ENCODE results near the gene BUB1B.
"Not testable (repeated sequence)": the region's sequence is repeated elsewhere in the genome, so short reads cannot be mapped to it uniquely, and the experiment has no call there.

The BUB1B gene

GRCh38 chr15:40135846-40136450 lies 24.9 kb upstream of the BUB1B start:
- not testable (repeated sequence) for DNase-seq

DNA sequence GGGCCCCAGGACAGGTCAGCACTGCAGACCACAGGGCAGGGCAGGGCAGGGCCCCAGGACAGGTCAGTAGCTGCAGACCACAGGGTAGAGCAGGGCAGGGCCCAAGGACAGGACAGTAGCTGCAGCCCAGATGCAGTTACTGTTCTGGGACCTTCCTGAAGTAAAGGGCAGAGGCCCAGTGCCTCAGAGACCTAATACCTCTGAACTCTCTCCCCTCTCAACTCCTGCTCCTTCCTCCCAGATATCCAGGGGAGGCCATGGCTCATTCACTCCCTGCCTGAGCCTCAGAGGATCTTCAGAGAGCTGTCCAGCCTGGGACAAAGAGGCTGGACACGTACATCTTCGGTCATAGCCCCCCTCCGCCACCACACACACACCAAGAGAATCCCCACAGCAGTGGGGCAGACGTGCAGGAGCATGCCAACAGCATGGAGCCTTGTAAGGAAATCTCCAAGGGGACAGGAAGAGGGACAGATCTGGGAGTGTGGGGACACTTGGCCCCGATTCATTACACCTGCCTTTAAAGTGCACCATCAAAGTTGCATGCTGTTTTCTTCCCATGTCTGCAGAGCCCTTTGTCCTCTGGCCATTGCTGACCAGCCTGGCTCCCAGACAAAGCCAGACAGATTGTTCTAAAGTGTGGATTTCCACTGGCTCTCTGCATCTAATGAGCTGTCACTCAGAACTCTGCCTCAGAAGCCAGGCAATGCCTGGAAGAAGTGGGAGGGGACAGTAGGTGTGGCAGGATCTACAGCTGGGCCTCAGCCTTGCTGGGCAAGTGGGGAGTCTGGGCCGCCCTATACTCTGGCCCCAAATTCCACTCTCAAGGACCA lies 24.2 kb upstream of the BUB1B start:
- DNase-seq: no peak

DNA sequence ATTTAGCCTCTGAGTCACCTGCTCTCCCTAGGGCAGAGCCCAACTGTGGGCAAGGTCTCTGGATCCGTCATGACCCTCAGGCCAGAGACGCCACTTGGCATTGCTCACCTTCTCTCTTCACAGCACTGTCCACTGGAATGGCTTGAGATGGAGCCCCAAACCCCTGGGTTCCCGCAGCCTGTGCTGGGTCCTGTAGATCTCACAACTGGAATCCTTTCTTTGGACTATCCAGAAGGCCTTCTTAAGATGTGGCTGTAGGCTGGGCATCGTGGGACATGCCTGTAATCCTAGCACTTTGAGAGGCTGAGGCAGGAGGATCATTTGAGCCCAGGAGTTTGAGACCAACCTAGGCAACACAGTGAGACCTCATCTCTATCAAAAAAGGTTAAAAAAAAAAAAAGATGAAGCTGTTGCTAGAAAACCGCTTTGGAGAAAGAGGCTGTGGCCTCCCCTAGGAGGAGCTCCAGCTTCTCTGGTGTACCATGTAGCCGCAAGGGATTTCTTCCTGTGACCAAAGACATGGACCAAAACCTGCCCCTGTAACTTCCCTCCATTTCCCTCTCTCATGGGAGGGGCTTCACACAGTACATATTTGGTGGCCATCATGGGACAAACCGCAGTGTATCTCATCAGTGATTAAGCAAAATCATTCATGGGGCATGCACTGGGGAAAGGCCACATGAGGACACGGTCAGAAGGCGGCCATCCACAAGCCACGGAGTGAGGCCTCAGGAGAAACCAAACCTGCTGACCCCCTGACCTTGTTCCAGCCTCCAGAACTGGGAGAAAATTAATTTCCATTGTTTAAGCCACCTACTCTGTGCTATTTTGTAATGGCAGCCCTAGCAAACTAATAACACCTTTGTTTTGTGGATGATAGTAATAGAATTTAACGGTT lies 23.3 kb upstream of the BUB1B start:
- DNase-seq: no peak

DNA sequence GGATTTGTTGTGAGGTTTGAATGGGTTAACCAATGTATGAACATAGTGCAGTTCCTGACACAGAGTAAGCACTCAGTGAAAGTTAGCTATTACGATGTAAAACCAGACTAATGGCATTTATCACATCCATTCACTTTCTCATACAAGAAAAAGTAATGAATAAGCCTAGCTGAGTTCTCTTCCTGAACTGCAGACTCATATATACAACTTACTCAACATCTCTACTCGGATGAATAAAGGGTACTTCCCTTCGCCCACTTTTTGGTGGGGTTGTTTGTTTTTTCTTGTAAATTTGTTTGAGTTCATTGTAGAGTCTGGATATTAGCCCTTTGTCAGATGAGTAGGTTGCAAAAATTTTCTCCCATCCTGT lies 22.7 kb upstream of the BUB1B start:
- not testable (repeated sequence) for DNase-seq

GRCh38 chr15:40142428-40142827 lies 18.4 kb upstream of the BUB1B start:
- no peak for DNase-seq

DNA sequence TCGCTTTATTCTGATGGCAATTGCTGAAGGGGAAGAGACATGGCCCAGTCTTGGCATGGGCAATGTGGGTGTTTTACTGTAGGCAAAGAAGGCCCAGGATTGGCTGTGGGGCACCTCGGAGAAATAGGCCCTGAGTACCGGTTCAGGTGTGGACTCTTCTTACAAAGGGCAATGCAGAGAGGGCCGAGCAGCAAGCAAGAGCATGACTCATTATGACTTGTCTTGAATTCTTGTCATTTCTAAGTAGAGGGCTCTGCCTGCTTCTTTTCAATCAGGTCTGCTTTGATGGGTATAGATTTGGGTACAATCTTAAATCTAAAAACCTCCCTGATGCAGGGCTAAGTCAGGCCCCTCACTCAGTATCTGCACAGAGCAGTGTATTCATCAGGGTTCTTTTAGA lies 14.8 kb upstream of the BUB1B start:
- no peak for DNase-seq

DNA sequence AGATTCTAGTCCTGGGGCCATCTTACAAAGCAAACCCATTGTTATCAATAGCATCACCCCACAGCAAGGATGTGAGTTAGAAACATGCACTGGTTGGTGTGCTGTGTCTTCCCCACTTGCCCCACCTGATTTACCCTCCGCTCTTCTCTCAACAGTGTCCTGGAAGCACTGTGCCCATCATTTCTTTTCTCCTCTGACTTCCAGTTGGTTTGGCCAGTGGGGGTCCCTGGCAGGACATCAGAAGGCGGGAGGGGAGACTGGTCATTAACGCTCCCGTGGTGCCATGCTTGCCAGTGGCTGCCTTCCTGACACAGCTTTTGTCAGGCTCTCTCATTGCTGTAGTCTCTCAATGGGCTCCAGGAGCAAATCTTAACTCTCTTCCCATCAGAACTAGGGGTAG lies 11.5 kb upstream of the BUB1B start:
- DNase-seq: no peak

- peak in 14 of 58 donors; percentile 1 to 48 (median 6) for DNase-seq
These were observed 10.5 kb upstream of the BUB1B start for GRCh38 chr15:40150163-40150925.

- no peak for DNase-seq
These were observed 9.4 kb upstream of the BUB1B start for GRCh38 chr15:40151499-40151898.

DNA sequence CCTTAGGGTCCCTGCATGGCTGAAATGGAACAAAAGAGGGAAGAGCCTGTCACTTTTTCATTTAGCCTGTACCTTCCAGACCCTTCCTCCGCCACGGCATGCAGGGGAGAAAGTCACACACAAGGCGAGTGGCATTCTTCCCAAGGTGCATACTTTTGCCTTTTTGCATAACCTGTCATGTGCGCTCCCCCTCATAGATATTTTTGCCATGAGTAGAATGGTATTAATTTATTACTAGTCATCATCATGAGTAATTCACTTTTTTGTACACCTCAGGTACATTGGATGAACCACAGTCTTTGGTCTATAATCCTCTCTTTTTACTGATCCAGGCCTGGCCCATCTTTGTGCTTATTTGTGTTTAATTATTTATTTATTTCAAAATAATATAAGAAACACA lies 8.9 kb upstream of the BUB1B start:
- DNase-seq: no peak

DNA sequence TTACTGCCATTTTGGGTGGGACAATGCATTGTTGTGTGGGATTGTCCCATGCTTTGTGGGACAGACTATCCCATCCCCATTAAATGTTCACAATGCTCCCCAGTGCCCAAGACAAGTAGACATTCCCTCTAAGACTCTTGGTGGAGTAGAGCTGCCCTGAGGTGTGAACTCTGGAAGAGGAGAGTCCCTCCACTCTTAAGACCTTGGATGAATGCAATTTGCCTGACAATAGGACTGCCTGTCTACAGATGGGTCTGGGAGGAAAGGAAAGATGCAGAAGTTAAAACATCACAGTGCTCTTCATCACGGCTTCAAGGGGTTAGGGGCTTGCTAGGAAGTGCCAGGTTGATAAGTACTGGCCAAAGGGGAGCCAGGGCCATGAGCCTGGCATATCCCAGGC lies 6.0 kb upstream of the BUB1B start:
- DNase-seq: not testable (repeated sequence)

DNA sequence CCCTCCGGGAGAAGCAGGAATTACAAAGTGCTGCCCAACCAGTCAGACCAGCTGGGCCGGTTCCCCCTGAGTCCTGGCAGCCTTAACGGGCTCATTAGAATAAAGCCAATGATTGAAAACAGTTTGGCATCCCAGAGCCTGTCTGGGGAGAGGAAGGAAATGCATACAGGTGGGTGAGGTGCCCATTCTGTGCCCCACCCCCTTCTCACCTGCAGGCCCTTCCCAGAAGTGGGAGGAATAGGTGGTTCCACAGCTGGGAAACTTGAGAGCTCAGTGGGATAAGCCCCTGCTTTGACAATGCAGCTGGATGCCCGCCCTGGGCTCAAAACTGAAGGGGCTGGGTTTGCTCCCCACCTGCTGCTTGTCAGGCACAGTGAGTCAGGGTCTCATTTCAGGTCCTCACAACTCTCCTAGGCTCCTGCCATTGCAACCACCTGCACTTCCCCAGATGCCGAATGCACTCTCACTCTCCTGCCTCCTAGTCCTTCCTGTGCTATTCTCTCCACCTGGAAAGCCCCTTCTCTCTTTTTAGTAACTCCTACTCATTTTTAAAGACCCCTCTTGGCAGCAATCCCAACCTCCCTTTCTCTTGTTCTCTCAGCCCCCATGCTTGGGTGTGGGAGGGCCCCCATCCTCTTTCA lies 5.5 kb upstream of the BUB1B start:
- DNase-seq: no peak

- DNase-seq: no peak
These were observed 3.0 kb upstream of the BUB1B start for GRCh38 chr15:40157778-40158447.

DNA sequence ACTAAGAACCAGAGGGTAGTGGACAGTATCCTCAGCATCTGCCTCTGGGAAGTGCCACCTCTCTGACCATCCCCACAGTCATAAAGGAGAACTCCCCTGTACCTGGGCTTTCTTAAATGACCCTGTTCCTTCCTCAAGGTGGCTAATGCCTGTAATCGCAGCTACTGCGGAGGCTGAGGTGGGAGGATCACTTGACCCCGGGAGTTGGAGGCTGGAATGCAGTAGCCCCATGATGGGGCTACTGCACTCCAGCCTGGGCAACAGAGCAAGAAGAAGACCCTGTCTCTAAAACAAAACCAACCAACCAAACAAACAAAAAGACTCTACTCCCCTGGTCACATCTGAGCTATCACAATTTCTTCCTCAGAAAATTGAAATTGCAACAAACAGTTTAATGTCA lies 848 bp upstream of the BUB1B start:
- no peak for DNase-seq

- DNase-seq: no peak
These were observed 973 bp downstream of the BUB1B start for GRCh38 chr15:40161693-40162391.

DNA sequence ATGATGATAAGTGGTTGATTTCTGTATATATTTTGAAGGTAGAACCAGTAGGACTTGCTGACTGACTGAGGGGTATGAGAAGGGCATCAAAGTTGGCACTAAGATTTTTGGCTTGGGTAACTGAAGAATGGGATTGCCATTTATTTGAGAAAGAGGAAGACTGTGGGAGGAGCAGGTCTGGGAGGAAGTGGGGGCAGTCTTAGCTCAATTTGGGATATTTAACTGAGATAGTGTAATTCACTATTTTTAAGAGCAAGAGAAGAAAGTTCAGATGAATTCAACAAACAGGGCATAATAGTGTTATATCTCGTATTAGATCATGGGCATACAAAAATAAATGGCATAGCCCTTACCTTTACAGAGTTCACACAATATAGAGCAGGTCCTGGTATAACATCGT lies 1.7 kb downstream of the BUB1B start:
- DNase-seq: no peak

DNA sequence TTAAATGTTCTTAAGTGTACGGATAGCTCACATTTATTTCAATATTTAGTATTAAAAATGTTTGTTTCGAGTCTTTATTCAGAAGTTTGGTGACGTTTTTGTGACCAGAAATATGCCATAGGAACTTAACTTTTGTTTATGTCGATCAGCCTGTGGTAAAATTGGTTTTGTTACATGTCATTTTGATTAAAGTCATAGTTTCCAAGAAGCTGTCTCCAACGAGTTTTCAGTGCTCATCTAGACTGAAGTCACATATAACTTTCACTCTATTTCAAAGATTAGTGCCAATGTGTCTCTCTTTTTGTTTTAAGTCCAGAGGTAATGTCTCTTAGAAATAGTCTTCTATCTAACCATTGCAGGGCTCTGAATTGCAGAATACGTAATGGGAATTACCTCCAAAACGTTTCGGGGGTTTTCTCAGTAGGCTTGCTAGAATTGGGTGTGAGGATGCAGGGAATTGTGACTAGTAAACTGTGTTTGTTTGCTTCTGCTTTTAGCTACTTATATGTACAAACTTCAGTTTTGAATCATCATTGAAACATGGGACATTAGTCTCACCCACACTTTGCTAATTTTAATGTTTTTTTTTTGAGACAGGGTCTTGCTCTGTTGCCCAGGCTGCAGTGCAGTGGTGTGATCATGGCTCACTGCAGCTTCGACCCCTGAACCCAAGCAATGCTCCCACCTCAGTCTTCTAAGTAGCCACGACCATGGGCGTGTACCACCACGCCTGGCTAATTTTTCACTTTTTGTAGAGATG lies 3.0 kb downstream of the BUB1B start:
- DNase-seq: no peak

DNA sequence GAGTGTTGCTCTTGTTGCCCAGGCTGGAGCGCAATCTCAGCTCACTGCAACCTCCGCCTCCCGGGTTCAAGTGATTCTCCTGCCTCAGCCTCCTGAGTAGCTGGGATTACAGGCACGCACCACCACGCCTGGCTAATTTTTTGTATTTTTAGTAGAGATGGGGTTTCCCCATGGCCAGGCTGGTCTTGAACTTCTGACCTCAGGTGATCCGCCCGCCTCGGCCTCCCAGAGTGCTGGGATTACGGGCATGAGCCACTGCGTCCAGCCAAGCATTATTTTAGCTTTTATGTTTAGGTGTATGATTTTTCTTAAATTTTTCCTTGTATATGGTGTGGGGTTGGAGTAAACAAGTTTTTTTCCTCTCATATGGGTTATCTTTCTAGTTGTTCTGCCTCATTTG lies 6.5 kb downstream of the BUB1B start:
- DNase-seq: not testable (repeated sequence)

DNA sequence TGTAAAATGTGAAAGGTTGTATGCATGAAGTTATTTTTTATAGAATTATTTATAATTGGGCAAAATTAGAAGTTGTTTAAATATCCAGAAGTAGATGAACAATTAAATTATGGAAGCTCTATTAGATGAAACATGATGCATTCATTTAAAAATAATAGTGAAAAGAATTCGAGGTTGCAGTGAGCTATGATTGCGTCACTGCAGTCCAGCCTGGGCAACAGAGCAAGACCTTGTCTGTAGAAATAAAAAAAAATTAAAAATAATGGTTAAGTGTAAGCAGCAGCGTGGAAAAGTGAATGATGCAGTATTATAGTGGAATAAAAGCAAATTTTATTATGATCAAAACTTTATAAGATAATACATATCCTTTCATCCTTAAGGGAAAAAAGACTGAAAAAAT lies 14.3 kb downstream of the BUB1B start:
- no peak for DNase-seq
